ENCODE results near the gene AOPEP. TPM values are rescaled to one million over a fixed set of nuclear protein-coding genes. Genes with fewer than 3 reads are reported as not detected.

The AOPEP gene
- total RNA-seq, 4 donors from 2014 or later: 80.7 to 428 (median 126) TPM

DNA sequence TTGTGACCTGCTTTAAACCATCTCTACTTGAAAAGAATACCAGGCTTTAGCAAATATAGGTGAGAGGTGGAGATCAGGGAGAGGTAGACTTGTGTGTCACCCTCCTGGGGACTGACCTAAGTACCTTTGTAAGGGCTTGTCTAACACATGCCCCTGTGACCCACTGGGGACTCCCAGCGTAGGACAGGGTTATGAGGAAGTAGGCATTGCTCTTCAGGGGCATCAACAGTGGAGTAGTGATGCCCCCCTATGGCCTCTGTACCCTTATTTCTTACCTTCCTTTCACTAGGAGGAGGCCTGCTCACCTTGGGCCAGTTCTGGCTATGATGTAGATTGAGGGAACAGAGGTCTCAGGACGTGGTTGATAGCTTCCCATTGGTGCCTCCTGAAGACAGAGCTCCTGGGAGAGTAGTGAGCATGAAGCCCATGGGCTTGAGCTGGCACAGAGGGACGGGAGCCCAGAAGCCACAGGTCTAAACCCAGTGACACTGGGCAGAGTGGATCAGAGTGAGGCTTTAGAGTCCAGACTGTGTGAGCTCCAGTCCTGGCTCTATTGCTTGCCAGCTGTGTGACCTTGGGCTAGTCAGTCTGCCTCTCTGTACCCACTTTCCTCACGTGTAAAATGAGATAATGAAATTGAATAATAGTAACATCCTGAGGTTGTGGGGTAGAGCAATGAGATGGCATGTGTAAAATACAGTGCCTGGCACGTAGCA, 191.7 kb downstream of the AOPEP start:
- Histone ChIP-seq H3K36me3 (no peaks in the 10 kb centered on the region), H3K27me3 (no peaks in the 10 kb centered on the region), H3K9me3 (no peaks in the 10 kb centered on the region), H3K4me1 (peaks cover 11 to 35% of the 10 kb centered on the region in 2 donors), H3K27ac (peak overlapping the region; percentile 93 to 95), H3K4me3 (no peak overlapping the region)
- TF ChIP-seq, protein P1, sequence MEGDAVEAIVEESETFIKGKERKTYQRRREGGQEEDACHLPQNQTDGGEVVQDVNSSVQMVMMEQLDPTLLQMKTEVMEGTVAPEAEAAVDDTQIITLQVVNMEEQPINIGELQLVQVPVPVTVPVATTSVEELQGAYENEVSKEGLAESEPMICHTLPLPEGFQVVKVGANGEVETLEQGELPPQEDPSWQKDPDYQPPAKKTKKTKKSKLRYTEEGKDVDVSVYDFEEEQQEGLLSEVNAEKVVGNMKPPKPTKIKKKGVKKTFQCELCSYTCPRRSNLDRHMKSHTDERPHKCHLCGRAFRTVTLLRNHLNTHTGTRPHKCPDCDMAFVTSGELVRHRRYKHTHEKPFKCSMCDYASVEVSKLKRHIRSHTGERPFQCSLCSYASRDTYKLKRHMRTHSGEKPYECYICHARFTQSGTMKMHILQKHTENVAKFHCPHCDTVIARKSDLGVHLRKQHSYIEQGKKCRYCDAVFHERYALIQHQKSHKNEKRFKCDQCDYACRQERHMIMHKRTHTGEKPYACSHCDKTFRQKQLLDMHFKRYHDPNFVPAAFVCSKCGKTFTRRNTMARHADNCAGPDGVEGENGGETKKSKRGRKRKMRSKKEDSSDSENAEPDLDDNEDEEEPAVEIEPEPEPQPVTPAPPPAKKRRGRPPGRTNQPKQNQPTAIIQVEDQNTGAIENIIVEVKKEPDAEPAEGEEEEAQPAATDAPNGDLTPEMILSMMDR (IDR thresholded peaks at IDR 0.05): no peak
- no peak for TF ChIP-seq POLR2A (IDR thresholded peaks at IDR 0.05)
- DNase-seq: peak in 1 of 2 donors; percentile 17
- intact Hi-C loops (cut with DNase I; ENCODE audit: low total_unique reads): no loop called here

DNA sequence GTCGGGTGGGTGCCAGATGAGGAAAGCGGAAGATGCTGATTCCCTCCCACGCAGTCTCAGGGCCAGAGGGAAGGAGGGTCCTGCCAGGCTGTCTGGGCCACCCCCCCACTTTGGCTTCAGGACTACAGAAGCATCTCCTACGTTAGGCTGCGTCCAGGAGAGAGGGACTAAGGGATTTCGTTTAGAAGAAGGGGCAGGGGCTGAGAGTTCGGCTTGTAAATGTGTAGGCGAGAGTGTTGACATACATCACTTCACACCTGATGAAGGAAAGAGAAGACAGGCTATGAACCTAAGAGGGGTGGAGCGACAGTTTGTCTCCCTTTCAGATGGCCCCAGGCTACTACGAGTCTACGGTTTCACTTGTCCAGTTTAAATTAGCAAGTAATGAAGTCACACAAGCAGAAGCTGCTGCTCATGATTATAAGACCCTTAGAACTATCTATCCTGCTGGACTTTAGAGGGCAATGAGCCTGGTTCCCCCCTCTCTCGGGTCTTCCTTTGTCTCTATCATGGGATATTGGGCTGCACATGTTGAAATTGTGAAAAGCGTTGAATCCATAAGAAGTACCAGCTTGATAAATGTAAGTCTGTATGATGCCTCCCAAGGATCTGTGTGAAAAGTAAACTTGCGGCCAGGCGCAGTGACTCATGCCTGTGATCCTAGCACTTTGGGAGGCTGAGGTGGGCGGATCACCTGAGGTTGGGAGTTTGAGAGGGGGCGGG, 193.0 kb downstream of the AOPEP start:
- TF ChIP-seq, protein P1 (IDR thresholded peaks at IDR 0.05): no peak
- no peak for TF ChIP-seq POLR2A (IDR thresholded peaks at IDR 0.05)
- intact Hi-C loops (cut with DNase I; ENCODE audit: low total_unique reads): loop anchor here (5.0 to 10.0 kb wide), 2 partner anchors 83 to 105 kb away; no protein-coding TSS in a partner anchor
- Histone ChIP-seq H3K4me3 (no peak overlapping the region), H3K9me3 (no peaks in the 10 kb centered on the region), H3K36me3 (no peaks in the 10 kb centered on the region), H3K4me1 (peaks cover 9 to 35% of the 10 kb centered on the region in 2 donors), H3K27me3 (no peaks in the 10 kb centered on the region), H3K27ac (peak overlapping the region; percentile 93 to 95)
- DNase-seq: peak; percentile 74 to 81

DNA sequence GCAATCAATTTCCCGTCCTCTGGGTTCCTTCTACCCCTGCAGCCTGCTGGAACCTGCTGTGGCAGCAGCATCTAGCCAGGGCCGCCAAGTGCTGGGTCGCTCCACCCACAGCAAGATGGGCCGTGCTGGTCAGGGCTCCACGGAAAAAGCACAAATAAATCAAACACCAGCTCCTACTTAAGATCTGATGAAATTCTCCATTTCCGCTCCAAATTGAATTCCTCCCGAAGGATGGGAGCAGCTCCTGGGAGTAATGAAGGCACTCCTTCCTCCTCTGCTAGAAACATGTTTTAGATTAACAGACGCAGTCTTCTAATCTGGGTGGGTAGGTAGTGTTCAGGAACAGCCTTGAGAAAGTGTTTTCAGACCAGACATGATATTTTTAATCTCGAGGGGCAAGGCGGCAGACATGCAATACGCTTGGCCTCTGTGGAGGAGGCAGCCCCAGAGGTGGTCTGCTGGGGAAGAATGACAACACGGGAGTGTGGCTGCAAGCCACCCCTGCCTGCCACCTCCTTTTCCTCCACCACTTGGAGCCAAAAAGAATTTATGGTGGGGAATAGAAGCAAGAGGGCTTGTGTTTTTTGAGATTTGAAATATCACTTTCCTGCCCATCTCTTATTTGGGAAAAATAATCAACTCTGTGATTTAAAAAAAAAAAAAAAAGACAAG, 194.1 kb downstream of the AOPEP start:
- intact Hi-C loops (cut with DNase I; ENCODE audit: low total_unique reads): loop anchor here (5.0 to 10.0 kb wide), 2 partner anchors 82 to 106 kb away; no protein-coding TSS in a partner anchor
- peaks cover 12 to 27% of the 10 kb centered on the region in 2 donors for H3K4me1 ChIP-seq
- H3K36me3 ChIP-seq: no peaks in the 10 kb centered on the region
- no peaks in the 10 kb centered on the region for H3K27me3 ChIP-seq
- TF ChIP-seq POLR2A (IDR thresholded peaks at IDR 0.05): peak; percentile 23 to 25
- TF ChIP-seq, protein P1 (IDR thresholded peaks at IDR 0.05): no peak
- peak overlapping the region; percentile 93 to 95 for H3K27ac ChIP-seq
- no peak overlapping the region for H3K4me3 ChIP-seq
- H3K9me3 ChIP-seq: no peaks in the 10 kb centered on the region
- peak; percentile 78 to 86 for DNase-seq

DNA sequence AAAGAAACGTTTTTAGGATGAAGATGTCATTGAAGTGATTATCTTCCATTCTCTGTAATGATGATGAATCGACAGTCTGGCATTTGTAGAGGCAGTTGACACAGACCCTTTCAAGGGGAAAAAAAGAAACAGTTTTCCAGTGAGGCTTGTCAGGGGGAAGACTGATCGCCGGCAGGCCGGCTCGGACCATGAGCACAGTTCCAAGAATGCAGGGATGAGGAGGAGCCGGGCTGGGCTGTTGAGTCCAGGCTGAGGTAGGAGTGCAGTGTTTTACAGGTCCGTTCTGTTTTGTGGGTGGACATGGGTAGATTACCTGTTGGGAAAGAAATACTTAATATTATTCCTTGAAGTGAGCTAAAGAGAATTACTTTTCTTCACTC, 194.6 kb downstream of the AOPEP start:
- Histone ChIP-seq H3K9me3 (no peaks in the 10 kb centered on the region), H3K36me3 (no peaks in the 10 kb centered on the region), H3K27ac (peak overlapping the region; percentile 93 to 95), H3K4me3 (no peak overlapping the region), H3K27me3 (no peaks in the 10 kb centered on the region), H3K4me1 (peaks cover 17 to 27% of the 10 kb centered on the region in 2 donors)
- intact Hi-C loops (cut with DNase I; ENCODE audit: low total_unique reads): loop anchor here (5.0 to 10.0 kb wide), 2 partner anchors 81 to 106 kb away; no protein-coding TSS in a partner anchor
- DNase-seq: peak; percentile 71 to 76
- TF ChIP-seq, protein P1 (IDR thresholded peaks at IDR 0.05): no peak
- TF ChIP-seq POLR2A (IDR thresholded peaks at IDR 0.05): no peak

All from uterus (tissue), 4 donors.